Thyroid gland (tissue), 4 donors: ENCODE data around the gene PRKCG.

Experiments used
- CTCF ChIP-seq, 6 experiments: fragments of 200-600 bp in 3 of 6; fragments of 450-650 bp in 3 of 6; sonication (generic) in 3 of 6; IDR thresholded peaks; one replicate each; pipeline ENCODE4 v1.5.1; 2016 to 2019; ENCODE audit warnings: antibody characterized with exemption in 6 of 6, mild to moderate bottlenecking in 2 of 6, inconsistent platforms in 1 of 6, moderate library complexity in 1 of 6
- POLR2A ChIP-seq, 2 donors: fragments of 450-650 bp; IDR thresholded peaks; one replicate each; pipeline ENCODE4 v1.6.1; 2017; ENCODE audit warnings: antibody characterized with exemption in 2 of 2, mild to moderate bottlenecking in 2 of 2, moderate library complexity in 1 of 2

GRCh38 chr19:53951436-53951835, 69.4 kb downstream of the PRKCG start:
- TF ChIP-seq CTCF (IDR thresholded peaks at IDR 0.05) (no peak), POLR2A (IDR thresholded peaks at IDR 0.05) (no peak)
